HepG2 (cell line): ENCODE measurements around the gene ABCA13. TPM values are rescaled to one million over a fixed set of nuclear protein-coding genes. Genes with fewer than 3 reads are reported as not detected.

Source experiments
- ATAC-seq: fragments of 200-7000 bp; cut with Tn5 transposase; 3 replicates; pipeline ENCODE4 v1.9.1; 2020; ENCODE audit warnings: mild to moderate bottlenecking, moderate library complexity
- BruUV-seq: library from RNA; stranded (reverse); fragments of 400-500 nt; replicated peaks from 2 replicates; lab custom pipeline; 2021; lab: Mats Ljungman, UMichigan
- CTCF ChIA-PET: fragments of 300-600 bp; formaldehyde crosslinking; extraction: SDS; loops from one replicate; lab custom pipeline; 2021; ENCODE audit warnings: low total read pairs, inconsistent platforms, low intra/inter-chr PET ratio; lab: Yijun Ruan, JAX
- POLR2A ChIA-PET: fragments of 350-600 bp; sonication (Branson Sonifier 250); formaldehyde crosslinking; loops from one replicate; lab custom pipeline; 2020; ENCODE audit warnings: antibody characterized with exemption, inconsistent platforms; lab: Yijun Ruan, JAX
- DNase-seq: peaks from one replicate; pipeline ENCODE4 v3.0.0-alpha.2; 2015; ENCODE audit warnings: low spot score
- FAIRE-seq: peaks from 3 replicates; lab custom pipeline; 2011; peaks lifted over from hg19 to GRCh38; lab: Jason Lieb, UNC
- H2AFZ ChIP-seq: one replicate; pipeline ENCODE4 v1.6.1; 2011; ENCODE audit warnings: low read length, inconsistent platforms
- H3K27ac ChIP-seq: fragments of 300-600 bp; 3 replicates; pipeline ENCODE4 v1.8.0; 2011; ENCODE audit warnings: mixed run types, mild to moderate bottlenecking, mixed read lengths, low read length, inconsistent platforms; ENCODE audit not compliant: insufficient read depth; ENCODE audit errors: extremely low read length
- H3K27me3 ChIP-seq, 2 experiments: fragments of 200-600 bp in 1 of 2; 2 replicates in 1 of 2; 3 replicates in 1 of 2; pipeline versions ENCODE4 v1.6.0 to v1.8.0; 2011; ENCODE audit warnings: low read length in 2 of 2, mild to moderate bottlenecking in 2 of 2, moderate library complexity in 2 of 2, inconsistent platforms in 1 of 2; ENCODE audit not compliant: insufficient read depth in 2 of 2, control insufficient read depth in 1 of 2
- H3K36me3 ChIP-seq, 2 experiments: fragments of 200-600 bp in 1 of 2; replicated peaks in 1 of 2; 2 replicates in 1 of 2; 3 replicates in 1 of 2; pipeline versions ENCODE4 v1.5.1 to v1.8.0; 2011; ENCODE audit warnings: low read length in 2 of 2, inconsistent platforms in 1 of 2; ENCODE audit not compliant: insufficient read depth in 2 of 2, control insufficient read depth in 1 of 2
- H3K4me1 ChIP-seq: 2 replicates; pipeline ENCODE4 v1.5.1; 2012; ENCODE audit warnings: low read length, inconsistent platforms; ENCODE audit not compliant: insufficient read depth
- H3K4me2 ChIP-seq: 2 replicates; pipeline ENCODE4 v1.6.0; 2011; ENCODE audit warnings: low read depth, low read length, inconsistent platforms
- H3K4me3 ChIP-seq, 3 experiments: fragments of 200-600 bp in 1 of 3; sonication (generic), shearing (Covaris generic) in 1 of 3; replicated peaks in 1 of 3; 2 replicates each; pipeline ENCODE4 v1.5.1; 2011 to 2016; ENCODE audit warnings: low read length in 3 of 3, inconsistent platforms in 2 of 3, low read depth in 2 of 3, mild to moderate bottlenecking in 2 of 3, control low read depth in 1 of 3, mixed read lengths in 1 of 3; ENCODE audit not compliant: insufficient read depth in 1 of 3
- H3K79me2 ChIP-seq: one replicate; pipeline ENCODE4 v1.6.1; 2011; ENCODE audit warnings: low read length, inconsistent platforms; ENCODE audit not compliant: insufficient read depth
- H3K9ac ChIP-seq: 2 replicates; pipeline ENCODE4 v1.6.0; 2011; ENCODE audit warnings: mild to moderate bottlenecking, low read depth, low read length, inconsistent platforms; ENCODE audit not compliant: insufficient read depth
- H3K9me3 ChIP-seq: 2 replicates; pipeline ENCODE4 v1.5.1; 2012; ENCODE audit warnings: mild to moderate bottlenecking, low read length
- H4K20me1 ChIP-seq: 2 replicates; pipeline ENCODE4 v1.6.0; 2011; ENCODE audit warnings: inconsistent platforms, mild to moderate bottlenecking, low read length, moderate library complexity; ENCODE audit not compliant: insufficient read depth
- BRD4 ChIP-seq: sonication (generic); formaldehyde crosslinking; IDR thresholded peaks from 2 replicates; pipeline ENCODE4 v1.4.0; 2020; ENCODE audit warnings: missing genetic modification reagents
- TGIF2 ChIP-seq: IDR thresholded peaks from 2 replicates; pipeline ENCODE4 v1.6.1; 2016; ENCODE audit warnings: control low read depth, missing compliant biosample characterization
- ZNF274 ChIP-seq: sonication (generic); formaldehyde crosslinking; IDR thresholded peaks from 2 replicates; pipeline ENCODE4 v1.5.1; 2020; ENCODE audit warnings: mild to moderate bottlenecking, missing genetic modification reagents
- ZNF441 ChIP-seq: sonication (generic); formaldehyde crosslinking; IDR thresholded peaks from 2 replicates; pipeline ENCODE4 v1.7.0; 2021; ENCODE audit warnings: missing genetic modification reagents, borderline replicate concordance
- ZNF567 ChIP-seq: sonication (generic); formaldehyde crosslinking; IDR thresholded peaks from 2 replicates; pipeline ENCODE4 v1.8.1; 2023; ENCODE audit warnings: mild to moderate bottlenecking, missing genetic modification reagents, borderline replicate concordance
- ZNF724P ChIP-seq: sonication (generic); formaldehyde crosslinking; IDR thresholded peaks from 2 replicates; pipeline ENCODE4 v1.8.0; 2022; ENCODE audit warnings: missing genetic modification reagents, borderline replicate concordance
- ZSCAN21 ChIP-seq: sonication (generic); formaldehyde crosslinking; IDR thresholded peaks from 2 replicates; pipeline ENCODE4 v1.8.0; 2022; ENCODE audit warnings: mild to moderate bottlenecking, missing genetic modification reagents, moderate library complexity, borderline replicate concordance
- WGBS: methylation state at CpG from one replicate; pipeline ENCODE4 v1.1.6; 2017; ENCODE audit warnings: low lambda C conversion rate; 5-methylcytosine and 5-hydroxymethylcytosine counted together
- in situ Hi-C: cut with HindIII; loops from 2 replicates; pipeline ENCODE4 v1.10.0; 2017; ENCODE audit warnings: low pct_unique_long_range_greater_than_20kb; ENCODE audit not compliant: extremely low pct_ligation_motif_present
- intact Hi-C: fragments of 100-400 bp; cut with micrococcal nuclease; formaldehyde crosslinking; loops from one replicate; pipeline ENCODE4 v1.10.0; 2022; ENCODE audit not compliant: unreplicated experiment
- polyA plus RNA-seq, 8 experiments: library from polyadenylated mRNA; depleted of rRNA in 3 of 8; stranded (reverse) in 7 of 8; unstranded in 1 of 8; fragments of >200 nt; fragmentation: Illumina TruSeq in 4 of 8; extraction: Trizol in 4 of 8; gene quantifications; 2 replicates each; pipeline versions ENCODE4 v1.2.1 to v1.2.3, GENCODE V29; 2011 to 2016; ENCODE audit warnings: low read depth in 4 of 8, missing spikeins in 1 of 8, mixed read lengths in 1 of 8; ENCODE audit not compliant: insufficient read depth in 1 of 8
- total RNA-seq, 5 experiments: library from RNA; depleted of rRNA; stranded (reverse); fragments of >200 nt; fragmentation: Illumina TruSeq; extraction: Trizol; gene quantifications; 2 replicates each; pipeline ENCODE4 v1.2.3, GENCODE V29; 2016; ENCODE audit warnings: low read depth in 1 of 5
- TF ChIP-seq, protein P1 (sequence below): IDR thresholded peaks from 2 replicates; pipeline ENCODE4 v1.6.1; 2016; ENCODE audit warnings: low read depth, control low read depth
- TF ChIP-seq, protein P2 (sequence below): conservative IDR thresholded peaks from 2 replicates; pipeline ENCODE4 v1.6.1; 2018; ENCODE audit warnings: missing genetic modification reagents
- TF ChIP-seq, protein P3 (sequence below): sonication (generic); formaldehyde crosslinking; conservative IDR thresholded peaks from 2 replicates; pipeline ENCODE4 v1.4.0; 2020; ENCODE audit warnings: missing genetic modification reagents
- TF ChIP-seq, protein P4 (sequence below): sonication (generic); formaldehyde crosslinking; IDR thresholded peaks from 2 replicates; pipeline ENCODE4 v1.8.0; 2022; ENCODE audit warnings: mild to moderate bottlenecking, missing genetic modification reagents; ENCODE audit not compliant: insufficient replicate concordance

ABCA13 gene
- total and polyA plus RNA-seq, 2 of the 13 experiments (the other 11 are each of a cell fraction or from before 2014, with no cell fraction given): 0.03 TPM; not detected in 1

DNA sequence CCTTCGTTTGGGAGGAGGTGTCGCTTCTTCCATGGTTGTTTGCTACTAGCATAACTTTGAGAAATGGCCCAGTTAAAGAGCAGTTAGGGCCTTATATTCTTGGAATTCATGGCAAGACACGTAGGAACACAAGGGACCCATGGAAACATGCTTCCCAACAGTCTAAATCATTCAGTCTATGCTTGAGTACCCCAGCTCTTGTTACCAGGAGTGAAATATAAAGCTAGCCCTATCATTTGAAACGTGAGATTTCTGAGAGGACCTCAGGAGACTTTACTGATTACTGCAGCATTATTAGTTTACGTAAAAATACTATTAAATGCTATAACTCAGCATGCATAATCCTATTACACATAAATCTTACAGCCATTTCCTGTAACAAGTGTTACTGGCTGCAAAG is 424.5 kb downstream of the ABCA13 start:
- no peaks in the 10 kb centered on the region for H3K27me3 ChIP-seq
- H3K9ac ChIP-seq: no peak overlapping the region
- DNase-seq (no peak), FAIRE-seq (no peak), ATAC-seq (no peak)
- ChIA-PET CTCF (no interaction called here), POLR2A (no interaction called here)
- intact Hi-C loops (no loop called here), in situ Hi-C loops (no loop called here)
- no peaks in the 10 kb centered on the region for H4K20me1 ChIP-seq
- H3K4me2 ChIP-seq: no peak overlapping the region
- no peaks in the 10 kb centered on the region for H3K36me3 ChIP-seq
- H3K27ac ChIP-seq: no peak overlapping the region
- no peaks in the 10 kb centered on the region for H3K79me2 ChIP-seq
- no peaks in the 10 kb centered on the region for H3K4me1 ChIP-seq
- H2AFZ ChIP-seq: no peak overlapping the region
- H3K4me3 ChIP-seq: no peak overlapping the region
- TF ChIP-seq, protein P1, sequence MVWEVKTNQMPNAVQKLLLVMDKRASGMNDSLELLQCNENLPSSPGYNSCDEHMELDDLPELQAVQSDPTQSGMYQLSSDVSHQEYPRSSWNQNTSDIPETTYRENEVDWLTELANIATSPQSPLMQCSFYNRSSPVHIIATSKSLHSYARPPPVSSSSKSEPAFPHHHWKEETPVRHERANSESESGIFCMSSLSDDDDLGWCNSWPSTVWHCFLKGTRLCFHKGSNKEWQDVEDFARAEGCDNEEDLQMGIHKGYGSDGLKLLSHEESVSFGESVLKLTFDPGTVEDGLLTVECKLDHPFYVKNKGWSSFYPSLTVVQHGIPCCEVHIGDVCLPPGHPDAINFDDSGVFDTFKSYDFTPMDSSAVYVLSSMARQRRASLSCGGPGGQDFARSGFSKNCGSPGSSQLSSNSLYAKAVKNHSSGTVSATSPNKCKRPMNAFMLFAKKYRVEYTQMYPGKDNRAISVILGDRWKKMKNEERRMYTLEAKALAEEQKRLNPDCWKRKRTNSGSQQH (CRISPR knock-in tag): no peak
- TF ChIP-seq ZNF567 (CRISPR knock-in tag) (no peak), TGIF2 (CRISPR knock-in tag) (no peak), ZSCAN21 (CRISPR knock-in tag) (no peak), ZNF441 (CRISPR knock-in tag) (no peak), ZNF274 (CRISPR knock-in tag) (no peak), ZNF724P (CRISPR knock-in tag) (no peak), BRD4 (CRISPR knock-in tag) (no peak)
- TF ChIP-seq, protein P2, sequence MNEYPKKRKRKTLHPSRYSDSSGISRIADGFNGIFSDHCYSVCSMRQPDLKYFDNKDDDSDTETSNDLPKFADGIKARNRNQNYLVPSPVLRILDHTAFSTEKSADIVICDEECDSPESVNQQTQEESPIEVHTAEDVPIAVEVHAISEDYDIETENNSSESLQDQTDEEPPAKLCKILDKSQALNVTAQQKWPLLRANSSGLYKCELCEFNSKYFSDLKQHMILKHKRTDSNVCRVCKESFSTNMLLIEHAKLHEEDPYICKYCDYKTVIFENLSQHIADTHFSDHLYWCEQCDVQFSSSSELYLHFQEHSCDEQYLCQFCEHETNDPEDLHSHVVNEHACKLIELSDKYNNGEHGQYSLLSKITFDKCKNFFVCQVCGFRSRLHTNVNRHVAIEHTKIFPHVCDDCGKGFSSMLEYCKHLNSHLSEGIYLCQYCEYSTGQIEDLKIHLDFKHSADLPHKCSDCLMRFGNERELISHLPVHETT (CRISPR knock-in tag): no peak
- TF ChIP-seq, protein P3, sequence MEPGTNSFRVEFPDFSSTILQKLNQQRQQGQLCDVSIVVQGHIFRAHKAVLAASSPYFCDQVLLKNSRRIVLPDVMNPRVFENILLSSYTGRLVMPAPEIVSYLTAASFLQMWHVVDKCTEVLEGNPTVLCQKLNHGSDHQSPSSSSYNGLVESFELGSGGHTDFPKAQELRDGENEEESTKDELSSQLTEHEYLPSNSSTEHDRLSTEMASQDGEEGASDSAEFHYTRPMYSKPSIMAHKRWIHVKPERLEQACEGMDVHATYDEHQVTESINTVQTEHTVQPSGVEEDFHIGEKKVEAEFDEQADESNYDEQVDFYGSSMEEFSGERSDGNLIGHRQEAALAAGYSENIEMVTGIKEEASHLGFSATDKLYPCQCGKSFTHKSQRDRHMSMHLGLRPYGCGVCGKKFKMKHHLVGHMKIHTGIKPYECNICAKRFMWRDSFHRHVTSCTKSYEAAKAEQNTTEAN: no peak
- TF ChIP-seq, protein P4, sequence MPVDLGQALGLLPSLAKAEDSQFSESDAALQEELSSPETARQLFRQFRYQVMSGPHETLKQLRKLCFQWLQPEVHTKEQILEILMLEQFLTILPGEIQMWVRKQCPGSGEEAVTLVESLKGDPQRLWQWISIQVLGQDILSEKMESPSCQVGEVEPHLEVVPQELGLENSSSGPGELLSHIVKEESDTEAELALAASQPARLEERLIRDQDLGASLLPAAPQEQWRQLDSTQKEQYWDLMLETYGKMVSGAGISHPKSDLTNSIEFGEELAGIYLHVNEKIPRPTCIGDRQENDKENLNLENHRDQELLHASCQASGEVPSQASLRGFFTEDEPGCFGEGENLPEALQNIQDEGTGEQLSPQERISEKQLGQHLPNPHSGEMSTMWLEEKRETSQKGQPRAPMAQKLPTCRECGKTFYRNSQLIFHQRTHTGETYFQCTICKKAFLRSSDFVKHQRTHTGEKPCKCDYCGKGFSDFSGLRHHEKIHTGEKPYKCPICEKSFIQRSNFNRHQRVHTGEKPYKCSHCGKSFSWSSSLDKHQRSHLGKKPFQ: no peak
- no peaks in the 10 kb centered on the region for H3K9me3 ChIP-seq
- BruUV-seq: no TSS peak
- WGBS: 0% methylated on average over 5 of the region's 5 CpGs
